Neuron (in vitro differentiated cells): ENCODE measurements around the gene AUH.

Source experiments
- H2AFZ ChIP-seq: one replicate; pipeline ENCODE4 v1.6.1; 2013; ENCODE audit warnings: low read depth, mild to moderate bottlenecking, inconsistent platforms, low read length, moderate library complexity
- H3K27me3 ChIP-seq: one replicate; pipeline ENCODE4 v1.6.1; 2013; ENCODE audit warnings: low read length; ENCODE audit not compliant: insufficient read depth
- H3K36me3 ChIP-seq: one replicate; pipeline ENCODE4 v1.6.1; 2013; ENCODE audit warnings: low read length; ENCODE audit not compliant: insufficient read depth
- H3K4me1 ChIP-seq: one replicate; pipeline ENCODE4 v1.6.1; 2013; ENCODE audit warnings: low read length; ENCODE audit not compliant: insufficient read depth
- H3K4me3 ChIP-seq: 2 replicates; pipeline ENCODE4 v1.5.1; 2013; ENCODE audit warnings: mild to moderate bottlenecking, low read length, moderate library complexity
- H3K9me3 ChIP-seq: one replicate; pipeline ENCODE4 v1.6.1; 2013; ENCODE audit warnings: low read length

The AUH gene

DNA sequence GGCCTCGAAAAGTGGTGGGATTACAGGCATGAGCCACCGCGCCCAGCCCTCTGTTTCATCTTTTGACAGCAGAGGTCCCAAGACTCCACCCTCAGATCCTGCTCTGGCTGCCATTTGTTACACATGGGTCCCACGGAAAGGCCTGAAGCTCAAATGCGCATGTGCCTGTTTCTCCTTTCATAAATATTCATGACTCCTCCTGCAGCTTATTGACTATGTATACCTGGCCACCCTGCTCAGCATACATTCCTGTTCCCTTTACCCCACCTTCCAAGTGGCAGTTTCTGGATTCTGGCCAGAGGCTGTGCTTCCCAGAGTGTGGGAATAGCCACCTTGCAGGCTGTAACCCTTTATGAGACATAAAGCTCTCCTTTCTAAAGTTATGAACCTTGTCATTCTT lies 46.5 kb downstream of the AUH start:
- Histone ChIP-seq H3K9me3 (no peaks in the 10 kb centered on the region), H3K27me3 (no peaks in the 10 kb centered on the region), H3K36me3 (peaks cover 3% of the 10 kb centered on the region), H3K4me1 (no peaks in the 10 kb centered on the region), H2AFZ (no peak overlapping the region), H3K4me3 (no peak overlapping the region)

- Histone ChIP-seq H3K4me3 (no peak overlapping the region), H2AFZ (no peak overlapping the region), H3K9me3 (no peaks in the 10 kb centered on the region)
These were observed 48.9 kb downstream of the AUH start for GRCh38 chr9:91312717-91313325.

GRCh38 chr9:91310037-91310436 lies 51.7 kb downstream of the AUH start:
- Histone ChIP-seq H3K4me1 (no peaks in the 10 kb centered on the region), H2AFZ (no peak overlapping the region), H3K9me3 (no peaks in the 10 kb centered on the region), H3K36me3 (peaks cover 3% of the 10 kb centered on the region), H3K4me3 (no peak overlapping the region), H3K27me3 (no peaks in the 10 kb centered on the region)

More at GRCh38 chr9:91312717-91313325, 48.9 kb downstream of the AUH start:
- Histone ChIP-seq H3K36me3 (peaks cover 3% of the 10 kb centered on the region), H3K27me3 (no peaks in the 10 kb centered on the region), H3K4me1 (no peaks in the 10 kb centered on the region)

DNA sequence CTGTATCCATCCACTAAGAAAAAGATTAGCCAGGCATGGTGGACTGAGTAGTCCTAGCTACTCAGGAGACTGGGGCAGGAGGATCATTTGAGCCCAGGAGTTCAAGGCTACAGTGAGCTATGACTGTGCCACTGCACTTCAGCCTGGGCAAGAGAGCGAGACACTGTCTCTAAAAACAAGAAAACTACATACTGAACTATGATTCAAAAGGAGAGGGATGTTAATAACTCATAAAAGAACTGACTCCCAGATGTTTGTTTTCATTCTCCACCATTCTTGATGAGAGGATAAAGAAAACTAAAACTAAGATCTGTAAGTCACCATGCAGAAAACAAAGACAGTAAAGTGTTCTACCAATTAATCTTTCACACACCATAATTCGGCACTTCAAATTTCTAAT lies 53.5 kb downstream of the AUH start:
- Histone ChIP-seq H3K9me3 (no peaks in the 10 kb centered on the region), H3K27me3 (no peaks in the 10 kb centered on the region), H2AFZ (no peak overlapping the region), H3K36me3 (peaks cover 3% of the 10 kb centered on the region), H3K4me1 (no peaks in the 10 kb centered on the region), H3K4me3 (no peak overlapping the region)

DNA sequence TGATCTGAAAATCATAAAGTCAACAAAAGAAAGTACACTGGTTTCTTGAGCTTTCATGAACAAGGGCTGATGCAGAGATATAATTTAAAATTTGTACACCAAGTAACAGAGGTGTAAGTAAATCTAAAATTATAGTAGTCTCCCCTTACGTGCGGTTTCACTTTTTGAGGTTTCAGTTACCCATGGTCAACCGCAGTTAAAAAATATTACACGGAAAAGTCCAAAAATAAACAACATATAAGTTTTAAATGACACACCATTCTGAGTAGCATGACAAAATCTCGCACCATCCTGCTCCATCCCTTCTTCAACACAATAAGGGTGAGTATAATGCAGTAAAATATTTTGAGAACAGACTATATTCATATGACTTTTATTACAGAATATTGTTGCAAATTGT lies 54.4 kb downstream of the AUH start:
- Histone ChIP-seq H3K27me3 (no peaks in the 10 kb centered on the region), H3K4me1 (no peaks in the 10 kb centered on the region), H2AFZ (no peak overlapping the region)

GRCh38 chr9:91306296-91306630 lies 55.5 kb downstream of the AUH start:
- H3K4me1 ChIP-seq, result no peaks in the 10 kb centered on the region
- no peaks in the 10 kb centered on the region for H3K27me3 ChIP-seq
- no peaks in the 10 kb centered on the region for H3K9me3 ChIP-seq
- no peak overlapping the region for H2AFZ ChIP-seq
- H3K4me3 ChIP-seq, result no peak overlapping the region
- H3K36me3 ChIP-seq, result peaks cover 3% of the 10 kb centered on the region

More for the DNA sequence above, 54.4 kb downstream of the AUH start:
- H3K9me3 ChIP-seq, result no peaks in the 10 kb centered on the region
- no peak overlapping the region for H3K4me3 ChIP-seq
- peaks cover 3% of the 10 kb centered on the region for H3K36me3 ChIP-seq

- no peak overlapping the region for H2AFZ ChIP-seq
- H3K27me3 ChIP-seq, result no peaks in the 10 kb centered on the region
These were observed 56.0 kb downstream of the AUH start for GRCh38 chr9:91305596-91306295.

GRCh38 chr9:91303741-91304415 lies 57.8 kb downstream of the AUH start:
- Histone ChIP-seq H3K4me1 (no peaks in the 10 kb centered on the region), H3K4me3 (no peak overlapping the region), H3K9me3 (no peaks in the 10 kb centered on the region), H3K27me3 (no peaks in the 10 kb centered on the region), H2AFZ (no peak overlapping the region), H3K36me3 (no peaks in the 10 kb centered on the region)

More at GRCh38 chr9:91305596-91306295, 56.0 kb downstream of the AUH start:
- peaks cover 3% of the 10 kb centered on the region for H3K36me3 ChIP-seq
- no peaks in the 10 kb centered on the region for H3K9me3 ChIP-seq
- no peaks in the 10 kb centered on the region for H3K4me1 ChIP-seq
- no peak overlapping the region for H3K4me3 ChIP-seq

GRCh38 chr9:91302831-91303230 lies 58.9 kb downstream of the AUH start:
- no peaks in the 10 kb centered on the region for H3K4me1 ChIP-seq
- H3K9me3 ChIP-seq, result no peaks in the 10 kb centered on the region
- H2AFZ ChIP-seq, result no peak overlapping the region
- H3K4me3 ChIP-seq, result no peak overlapping the region
- H3K27me3 ChIP-seq, result no peaks in the 10 kb centered on the region
- H3K36me3 ChIP-seq, result no peaks in the 10 kb centered on the region

DNA sequence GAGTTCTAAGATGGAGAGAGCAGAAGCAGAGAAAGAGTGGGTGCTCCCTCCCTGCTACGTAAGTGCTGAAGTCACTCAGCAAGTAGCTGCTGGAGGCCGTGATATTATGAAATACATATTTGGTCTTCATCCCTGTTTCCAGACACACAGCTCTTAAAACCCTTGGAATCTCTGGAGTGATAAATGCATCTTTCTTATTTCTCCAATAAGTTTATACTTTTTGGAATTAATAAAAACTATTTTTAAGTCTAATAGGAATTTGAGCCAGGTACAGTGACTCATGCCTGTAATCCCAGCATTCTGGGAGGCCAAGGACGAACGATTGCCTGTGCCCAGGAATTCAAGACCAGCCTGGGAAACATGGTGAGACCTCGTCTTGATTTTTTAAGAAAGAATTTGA lies 60.6 kb downstream of the AUH start:
- no peaks in the 10 kb centered on the region for H3K27me3 ChIP-seq
- no peaks in the 10 kb centered on the region for H3K4me1 ChIP-seq
- H3K4me3 ChIP-seq, result no peak overlapping the region
- H3K36me3 ChIP-seq, result no peaks in the 10 kb centered on the region
- no peak overlapping the region for H2AFZ ChIP-seq
- H3K9me3 ChIP-seq, result no peaks in the 10 kb centered on the region

DNA sequence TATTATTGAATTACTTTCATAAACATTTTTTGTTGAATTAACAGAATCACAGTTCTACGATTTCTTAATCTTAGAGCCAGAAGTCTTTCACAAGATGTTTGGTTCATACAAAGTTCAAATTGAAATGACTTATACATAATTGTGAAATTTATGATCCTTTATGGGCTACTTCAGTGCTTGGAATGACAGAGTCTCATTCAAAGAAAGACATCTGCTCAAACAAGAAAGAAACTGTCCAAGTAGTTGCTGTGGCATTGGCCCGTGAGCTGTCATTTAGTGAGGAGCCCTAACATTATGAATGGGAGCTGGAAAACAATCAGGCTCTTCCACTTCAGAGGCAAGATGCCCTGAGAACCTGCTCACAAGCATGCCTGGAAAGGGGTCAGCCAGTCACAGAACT lies 63.4 kb downstream of the AUH start:
- Histone ChIP-seq H3K27me3 (no peaks in the 10 kb centered on the region), H3K9me3 (no peaks in the 10 kb centered on the region), H3K4me1 (no peaks in the 10 kb centered on the region), H2AFZ (no peak overlapping the region), H3K36me3 (peaks cover 19% of the 10 kb centered on the region), H3K4me3 (no peak overlapping the region)

DNA sequence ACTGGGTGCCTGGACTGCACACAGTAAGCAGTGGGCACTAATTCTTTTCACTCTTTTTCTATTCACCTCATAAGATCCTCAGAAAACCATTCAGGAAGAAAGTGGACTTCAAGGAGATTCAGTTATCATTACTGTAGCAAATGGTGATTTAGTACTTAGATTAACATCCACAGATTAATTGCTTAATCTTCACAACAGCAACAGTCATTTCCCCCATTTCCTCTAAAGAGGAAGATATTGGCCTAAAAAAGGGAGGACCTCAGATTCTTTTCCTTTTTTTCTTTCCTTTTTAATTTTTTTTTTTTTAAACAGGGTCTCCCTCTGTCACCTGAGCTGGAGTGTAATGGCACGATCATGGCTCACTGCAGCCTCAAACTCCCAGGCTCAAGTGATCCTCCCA lies 64.4 kb downstream of the AUH start:
- no peak overlapping the region for H2AFZ ChIP-seq
- H3K27me3 ChIP-seq, result no peaks in the 10 kb centered on the region
- H3K4me1 ChIP-seq, result no peaks in the 10 kb centered on the region
- no peak overlapping the region for H3K4me3 ChIP-seq
- H3K36me3 ChIP-seq, result peaks cover 25% of the 10 kb centered on the region
- H3K9me3 ChIP-seq, result no peaks in the 10 kb centered on the region

DNA sequence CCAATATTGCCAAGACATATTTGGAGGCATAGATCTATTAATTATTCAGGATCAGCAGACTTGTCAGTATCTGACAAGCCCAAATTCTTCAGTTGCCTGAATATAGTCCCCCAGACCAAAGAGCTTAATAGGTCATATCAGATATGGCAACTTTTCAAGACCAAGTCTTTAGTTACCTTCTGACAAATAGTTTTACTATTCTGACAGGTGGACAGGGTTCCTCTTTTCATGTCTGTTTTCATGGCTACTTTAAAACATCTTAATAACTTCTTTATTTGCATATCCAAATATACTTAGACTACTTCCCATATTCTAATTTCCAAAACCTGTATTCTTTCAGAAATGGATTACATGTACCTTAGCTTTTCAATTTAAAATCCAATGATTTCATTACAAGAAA lies 65.4 kb downstream of the AUH start:
- H3K9me3 ChIP-seq, result no peaks in the 10 kb centered on the region
- H3K4me1 ChIP-seq, result no peaks in the 10 kb centered on the region
- no peaks in the 10 kb centered on the region for H3K27me3 ChIP-seq
- no peak overlapping the region for H2AFZ ChIP-seq
- no peak overlapping the region for H3K4me3 ChIP-seq
- peaks cover 30% of the 10 kb centered on the region for H3K36me3 ChIP-seq
